Fibroblast of skin of left biceps (primary cell): ENCODE measurements around the gene OR8G1.
"Not testable (repeated sequence)": the region's sequence is repeated elsewhere in the genome, so short reads cannot be mapped to it uniquely, and the experiment has no call there.

Source experiments
- DNase-seq, 2 experiments: peaks; one replicate each; pipeline ENCODE4 v3.0.0-alpha.2; 2013; ENCODE audit warnings: low read depth in 2 of 2

The OR8G1 gene

DNA sequence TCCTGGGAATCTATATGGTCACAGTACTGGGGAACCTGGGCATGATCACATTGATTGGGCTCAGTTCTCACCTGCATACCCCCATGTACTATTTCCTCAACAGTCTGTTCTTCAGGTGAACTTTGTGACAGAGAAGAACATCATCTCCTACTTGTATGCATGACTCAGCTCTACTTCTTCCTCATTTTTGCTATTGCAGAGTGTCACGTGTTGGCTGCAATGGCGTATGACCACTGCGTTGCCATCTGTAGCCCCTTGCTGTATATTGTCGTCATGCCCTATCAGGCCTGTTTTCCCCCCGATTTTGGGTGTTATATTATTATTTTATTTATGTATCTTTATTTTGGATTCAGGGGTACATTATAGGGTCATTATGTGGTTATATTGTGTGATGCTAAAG is 2.4 kb upstream of the OR8G1 start:
- DNase-seq, result no peak

DNA sequence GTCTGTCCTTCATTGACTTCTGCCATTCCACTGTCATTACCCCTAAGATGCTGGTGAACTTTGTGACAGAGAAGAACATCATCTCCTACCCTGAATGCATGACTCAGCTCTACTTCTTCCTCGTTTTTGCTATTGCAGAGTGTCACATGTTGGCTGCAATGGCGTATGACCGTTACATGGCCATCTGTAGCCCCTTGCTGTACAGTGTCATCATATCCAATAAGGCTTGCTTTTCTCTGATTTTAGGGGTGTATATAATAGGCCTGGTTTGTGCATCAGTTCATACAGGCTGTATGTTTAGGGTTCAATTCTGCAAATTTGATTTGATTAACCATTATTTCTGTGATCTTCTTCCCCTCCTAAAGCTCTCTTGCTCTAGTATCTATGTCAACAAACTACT is 9.0 kb downstream of the OR8G1 start:
- DNase-seq, result not testable (repeated sequence)

DNA sequence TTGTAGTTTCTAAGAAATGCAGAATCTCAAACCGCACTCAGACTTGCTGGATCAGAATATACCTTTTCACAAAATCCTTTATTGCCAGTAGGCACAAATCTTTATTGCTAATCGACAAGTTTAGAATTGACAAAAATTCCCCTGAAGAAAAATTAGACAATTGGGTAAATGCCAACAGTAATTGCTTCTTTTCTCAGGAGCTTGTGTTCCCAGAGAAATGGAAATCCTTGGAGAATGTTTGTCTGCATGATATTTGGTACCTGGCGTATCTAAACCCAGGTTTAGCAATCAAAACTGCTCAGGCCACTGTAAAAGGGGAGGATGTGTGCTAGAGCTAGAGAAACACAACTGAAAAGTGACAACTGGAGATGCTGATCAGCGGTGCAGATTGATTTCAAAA is 15.2 kb downstream of the OR8G1 start, which contains the start of gene OR8G5:
Gene OR8G5 (plus strand): TSS at position 301 of the 400 bp plus-strand sequence. CDS start 8,556 bp downstream, outside the sequence.
- DNase-seq, result no peak

DNA sequence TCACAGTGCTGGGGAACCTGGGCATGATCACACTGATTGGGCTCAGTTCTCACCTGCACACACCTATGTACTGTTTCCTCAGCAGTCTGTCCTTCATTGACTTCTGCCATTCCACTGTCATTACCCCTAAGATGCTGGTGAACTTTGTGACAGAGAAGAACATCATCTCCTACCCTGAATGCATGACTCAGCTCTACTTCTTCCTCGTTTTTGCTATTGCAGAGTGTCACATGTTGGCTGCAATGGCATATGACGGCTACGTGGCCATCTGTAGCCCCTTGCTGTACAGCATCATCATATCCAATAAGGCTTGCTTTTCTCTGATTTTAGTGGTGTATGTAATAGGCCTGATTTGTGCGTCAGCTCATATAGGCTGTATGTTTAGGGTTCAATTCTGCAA is 24.1 kb downstream of the OR8G1 start:
- DNase-seq, result not testable (repeated sequence)

DNA sequence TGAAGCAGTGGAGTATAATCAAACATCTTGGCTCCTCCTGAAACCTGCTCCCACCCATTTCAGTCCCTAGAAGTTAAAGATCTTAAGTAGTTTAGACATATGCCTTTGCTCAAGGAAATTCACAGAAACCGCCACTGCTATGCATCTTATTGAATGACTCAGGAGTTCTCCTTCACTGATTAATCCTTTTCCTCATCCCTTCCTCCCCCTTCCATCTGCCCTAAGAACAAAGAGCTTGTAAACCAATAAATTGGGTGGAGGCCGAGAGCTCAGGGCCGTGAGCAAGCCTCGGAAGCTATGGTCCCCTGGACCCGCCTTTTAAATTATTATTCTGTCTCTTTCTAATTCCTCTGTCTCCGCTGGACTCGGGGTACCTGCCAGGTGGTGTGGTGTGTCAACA is 30.0 kb downstream of the OR8G1 start:
- DNase-seq, result not testable (repeated sequence)

DNA sequence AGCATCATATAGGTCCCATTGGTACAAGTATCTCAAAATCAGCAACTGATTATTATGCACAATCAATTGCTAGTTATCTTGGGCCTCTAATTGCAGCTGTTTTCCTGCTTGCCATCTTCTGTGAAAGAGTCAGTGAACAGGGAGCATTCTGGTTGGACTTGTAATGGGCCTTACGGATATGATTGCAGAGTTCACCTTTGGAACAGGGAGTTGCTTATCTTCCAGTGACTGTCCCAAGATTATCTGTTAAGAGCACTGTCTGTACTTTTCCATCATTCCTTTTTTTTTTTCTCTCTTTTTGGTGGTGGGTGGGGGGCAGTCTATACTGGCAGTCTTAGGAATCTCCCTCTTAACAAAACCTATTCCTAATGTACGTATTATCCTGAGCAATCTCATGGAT is 33.1 kb downstream of the OR8G1 start:
- DNase-seq, result no peak

DNA sequence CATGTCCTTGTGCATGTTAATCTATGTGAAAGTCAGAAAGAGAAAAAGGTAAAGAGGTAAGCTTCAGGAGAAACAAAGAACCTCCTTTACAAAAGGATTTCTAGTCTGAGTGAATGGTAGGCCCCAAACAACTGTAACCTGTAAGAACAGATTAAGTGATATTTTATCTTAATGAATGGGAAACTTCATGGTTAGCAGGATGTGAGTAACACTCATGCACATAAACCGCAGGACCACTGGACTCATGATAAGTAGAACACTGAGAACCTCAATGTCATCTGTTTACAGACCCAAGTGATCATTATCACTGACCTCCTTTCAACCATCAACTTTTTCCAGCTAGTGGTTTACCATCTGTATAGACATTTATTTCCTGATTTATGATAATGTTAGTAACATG is 35.2 kb downstream of the OR8G1 start:
- no peak for DNase-seq

DNA sequence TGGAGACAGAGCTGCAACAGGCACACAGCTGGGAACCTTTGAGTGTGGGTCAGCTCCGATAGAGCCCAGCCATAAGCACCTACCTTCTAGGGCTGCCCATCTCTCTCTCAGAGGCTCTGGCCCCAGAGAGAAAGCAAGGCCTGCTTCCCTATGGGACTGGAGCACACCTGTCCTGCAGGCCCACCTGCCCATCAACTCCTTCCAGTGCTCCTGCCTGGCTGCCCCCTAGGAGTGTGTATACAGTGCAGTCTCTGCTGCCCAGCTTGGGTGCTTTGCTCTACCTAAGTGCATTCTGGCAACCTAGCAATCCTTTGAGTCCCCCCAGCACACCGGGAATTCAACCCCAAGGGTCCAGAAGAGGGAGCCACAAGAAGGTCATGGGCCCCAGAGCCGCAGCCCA is 36.3 kb downstream of the OR8G1 start:
- DNase-seq, result no peak

DNA sequence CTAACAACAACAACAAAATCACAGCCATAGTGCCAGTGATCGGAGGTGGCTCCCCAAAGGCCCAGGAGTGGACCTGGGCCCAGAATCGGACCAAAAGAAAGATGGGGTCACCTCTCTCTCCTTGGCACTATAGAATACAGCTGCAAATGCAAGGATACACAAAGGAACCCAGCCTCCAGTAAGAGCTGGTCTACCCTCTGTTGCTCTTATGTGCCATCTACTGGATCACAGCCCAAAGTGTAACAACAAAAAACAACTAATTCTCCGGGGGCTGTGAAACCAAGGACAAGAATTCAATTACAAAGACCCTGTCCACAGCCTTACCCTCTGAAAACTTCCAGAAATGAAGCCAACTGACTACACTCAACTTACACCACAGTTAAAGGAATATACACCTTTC is 36.9 kb downstream of the OR8G1 start:
- DNase-seq, result no peak

DNA sequence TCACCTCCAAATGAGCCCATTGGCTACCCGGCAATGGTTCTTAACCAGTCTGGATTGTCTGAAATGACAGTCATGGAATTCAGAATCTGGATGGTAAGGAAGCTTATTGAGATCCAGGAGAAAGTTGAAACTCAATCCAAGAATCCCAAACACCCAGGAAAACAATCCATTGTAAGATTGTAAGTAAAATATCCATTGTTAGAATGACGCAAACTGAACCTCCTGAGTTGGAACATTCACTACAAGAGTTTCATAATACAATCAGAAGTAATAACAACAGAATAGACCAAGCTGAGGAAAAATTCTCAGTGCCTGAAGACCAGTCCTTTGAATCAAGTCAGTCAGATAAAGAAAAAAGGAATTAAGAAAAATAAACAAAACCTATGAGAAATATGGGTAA is 37.4 kb downstream of the OR8G1 start:
- no peak for DNase-seq

DNA sequence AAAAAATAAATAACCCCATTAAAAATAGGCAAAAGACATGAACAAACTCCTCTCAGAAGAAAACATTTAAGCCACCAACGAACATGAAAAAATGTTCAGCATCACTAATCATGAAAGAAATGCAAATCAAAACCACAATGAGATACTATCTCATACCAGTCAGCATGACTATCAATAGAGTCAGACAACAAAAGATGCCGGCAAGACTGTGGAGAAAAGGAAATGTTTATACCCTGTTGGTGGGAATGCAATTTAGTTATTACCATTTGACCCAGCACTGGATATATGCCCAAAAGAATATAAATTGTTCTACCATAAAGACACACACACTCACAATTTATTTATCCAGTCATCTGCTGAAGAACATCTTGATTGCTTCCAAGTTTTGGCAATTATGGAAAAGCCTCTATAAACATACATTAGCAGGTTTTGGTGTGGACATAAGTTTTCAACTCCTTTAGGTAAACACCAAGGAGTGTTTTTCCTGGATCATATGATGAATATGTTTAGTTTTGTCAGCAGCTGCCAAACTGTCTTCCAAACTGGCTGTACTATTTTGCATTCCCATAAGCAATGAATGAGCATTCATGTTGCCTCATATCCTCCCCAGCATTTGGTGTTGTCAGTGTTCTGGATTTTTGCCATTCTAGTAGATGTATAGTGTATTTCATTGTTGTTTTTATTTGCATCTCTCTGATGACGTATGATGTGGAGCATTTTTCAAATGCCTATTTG is 44.9 kb downstream of the OR8G1 start:
- peak; percentile 21 to 28 for DNase-seq

DNA sequence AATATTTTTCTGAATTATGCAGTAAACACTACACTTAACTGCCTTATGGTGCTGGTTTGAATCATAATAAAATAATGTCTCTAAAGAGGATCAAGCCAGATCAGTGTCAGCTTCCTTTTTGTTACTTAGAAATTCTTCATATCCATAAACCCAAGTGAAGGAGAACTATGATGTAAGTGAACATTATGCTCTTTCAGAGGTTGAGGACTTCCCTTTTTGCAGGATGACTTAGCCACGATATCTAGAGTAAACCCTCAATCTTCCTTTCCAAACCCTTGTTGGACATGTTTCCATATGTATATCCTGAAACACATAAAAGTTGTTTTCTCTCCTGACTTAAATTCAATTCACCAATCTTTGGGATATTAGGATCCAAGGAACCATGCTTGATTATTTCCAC is 53.8 kb downstream of the OR8G1 start:
- DNase-seq, result no peak

DNA sequence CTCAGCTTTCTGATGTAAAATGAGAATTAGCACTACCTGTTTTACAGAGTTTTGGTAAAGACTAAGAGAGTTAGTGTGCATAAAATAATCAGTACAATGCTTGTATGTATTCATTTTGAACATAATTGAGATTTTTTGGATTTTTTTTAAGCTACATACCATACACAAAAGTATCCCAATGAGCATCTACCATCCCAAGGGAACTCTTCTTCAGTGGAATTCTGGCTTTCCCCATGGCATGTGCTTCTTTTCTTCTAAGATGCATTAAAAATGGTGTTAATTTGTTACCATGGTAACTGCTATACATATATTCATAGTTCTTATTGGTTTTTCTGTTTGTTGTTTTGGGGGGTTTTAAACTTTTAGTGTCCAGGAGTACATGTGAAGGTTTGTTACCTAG is 55.1 kb downstream of the OR8G1 start:
- no peak for DNase-seq

DNA sequence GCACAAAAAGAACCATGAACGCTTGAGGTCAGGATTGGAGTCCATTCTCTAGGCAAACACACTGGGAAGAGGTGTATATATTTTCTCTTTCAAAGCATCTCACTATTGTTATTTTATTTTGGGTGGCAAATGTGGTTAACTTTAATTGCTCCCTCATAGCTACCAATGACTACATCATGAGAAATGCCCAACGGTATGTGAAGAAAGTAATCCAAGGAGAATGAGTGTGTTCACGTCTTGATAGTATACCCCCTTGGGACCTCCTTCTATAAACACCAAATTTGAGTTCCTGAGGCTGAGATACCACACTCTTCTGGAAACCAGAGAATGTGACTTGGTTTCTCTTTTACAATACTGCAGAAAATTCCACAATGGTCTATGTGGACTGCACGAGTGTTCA is 57.0 kb downstream of the OR8G1 start:
- peak in 1 of 2 experiments; percentile 10 for DNase-seq

DNA sequence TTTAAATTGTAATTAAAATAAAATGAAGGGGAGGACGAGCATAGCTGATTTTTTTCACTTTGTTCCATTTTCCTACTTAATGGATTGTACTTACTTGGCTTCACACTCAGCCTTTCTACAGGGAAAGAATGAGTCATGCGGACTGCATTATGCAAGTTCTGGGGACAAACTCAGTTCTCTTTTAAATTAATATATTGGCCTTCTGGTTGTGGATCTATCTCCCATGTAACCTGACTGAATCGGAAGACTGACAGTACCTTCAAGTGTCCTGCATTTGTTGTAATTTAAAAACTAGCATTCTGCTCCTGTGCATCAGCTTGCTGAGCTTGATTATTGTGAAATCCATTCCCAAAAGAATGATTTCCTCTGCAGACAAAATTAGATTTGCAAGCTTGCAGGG is 60.7 kb downstream of the OR8G1 start:
- DNase-seq, result peak in 1 of 2 experiments; percentile 19

DNA sequence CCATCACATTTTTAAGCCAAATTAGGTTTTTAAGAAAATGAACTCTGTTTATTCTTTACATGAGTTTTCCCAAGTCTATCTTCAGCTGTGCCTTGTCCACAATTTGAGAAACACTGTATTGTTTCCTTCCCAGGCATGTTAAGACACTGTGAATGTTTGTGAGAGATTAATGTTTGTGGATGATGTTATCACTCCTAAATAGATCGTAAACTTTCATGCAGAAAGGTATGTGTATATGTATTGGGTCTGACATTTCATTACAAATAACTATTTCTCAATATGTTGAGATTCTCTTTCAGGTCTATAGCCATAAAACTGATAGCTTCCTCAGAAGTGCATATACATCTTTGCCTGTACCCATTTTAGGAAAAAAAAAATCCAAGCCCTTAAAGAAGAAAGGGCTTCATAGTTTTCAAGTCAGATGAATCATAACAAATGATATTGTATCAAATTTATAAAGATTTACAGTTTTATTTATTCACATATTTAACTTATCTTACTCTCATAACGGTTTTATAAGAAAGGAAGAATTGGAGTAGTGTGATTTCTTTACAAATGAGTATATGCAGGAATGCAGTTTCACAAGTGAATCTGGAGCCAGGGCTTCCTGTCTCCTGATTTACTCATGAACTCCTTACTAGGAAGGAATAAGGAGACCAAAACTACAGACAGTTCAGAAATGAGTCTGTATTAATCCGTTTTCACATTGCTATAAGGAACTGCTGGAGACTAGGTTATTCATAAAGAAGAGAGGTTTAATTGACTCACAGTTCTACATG is 61.6 kb downstream of the OR8G1 start:
- no peak for DNase-seq
